HCT116 (cell line): ENCODE data around the gene LRRC7. TPM values are rescaled to one million over a fixed set of nuclear protein-coding genes. Genes with fewer than 3 reads are reported as not detected.
"Not testable (repeated sequence)": the region's sequence is repeated elsewhere in the genome, so short reads cannot be mapped to it uniquely, and the experiment has no call there.

Experiments
- ATAC-seq: fragments of 200-7000 bp; cut with Tn5 transposase; 2 replicates; pipeline ENCODE4 v1.9.1; 2020; ENCODE audit warnings: mild to moderate bottlenecking, moderate library complexity
- BruUV-seq: library from RNA; stranded (reverse); fragments of 400-500 nt; replicated peaks from 2 replicates; lab custom pipeline; 2021; lab: Mats Ljungman, UMichigan
- CTCF ChIA-PET: fragments of 300-600 bp; sonication (Branson Sonifier 250); formaldehyde crosslinking; loops from one replicate; lab custom pipeline; 2021; ENCODE audit warnings: antibody characterized with exemption; lab: Charles Lee
- POLR2A ChIA-PET: fragments of 300-600, 350-600 bp; sonication (Branson Sonifier 250); formaldehyde crosslinking; loops from one replicate; lab custom pipeline; 2021; ENCODE audit warnings: antibody characterized with exemption; lab: Charles Lee
- RAD21 ChIA-PET, 2 experiments: fragments of 300-600 bp; sonication (Branson Sonifier 250); formaldehyde crosslinking; loops; one replicate each; lab custom pipeline; 2023; ENCODE audit warnings: low total read pairs in 2 of 2; ENCODE audit not compliant: uncharacterized antibody in 2 of 2, unreplicated experiment in 2 of 2, low non-redundant PET in 1 of 2; lab: Charles Lee
- DNase-seq: peaks from one replicate; pipeline ENCODE4 v3.0.0-alpha.2; 2010; ENCODE audit warnings: low read depth, low spot score
- H2AFZ ChIP-seq: fragments of 200-600 bp; shearing (Covaris generic), sonication (generic); 2 replicates; pipeline ENCODE4 v1.6.1; 2017; ENCODE audit warnings: low read depth, mixed run types, mixed read lengths, antibody characterized with exemption, low read length; ENCODE audit not compliant: poor library complexity, severe bottlenecking
- H3K27ac ChIP-seq: 2 replicates; pipeline ENCODE4 v1.5.1; 2012; ENCODE audit warnings: low read depth, low read length
- H3K27me3 ChIP-seq: fragments of 200-600 bp; sonication (generic); 2 replicates; pipeline ENCODE4 v1.6.1; 2016; ENCODE audit warnings: mixed run types, low read length, mixed read lengths; ENCODE audit not compliant: insufficient read depth
- H3K36me3 ChIP-seq, 2 experiments: fragments of 200-500 bp in 1 of 2; fragments of 200-600 bp in 1 of 2; sonication (Bioruptor generic) in 1 of 2; sonication (generic) in 1 of 2; 2 replicates each; pipeline versions ENCODE4 v1.5.1 to v1.6.1; 2014 to 2016; ENCODE audit warnings: low read length in 2 of 2, inconsistent platforms in 1 of 2, mixed read lengths in 1 of 2, mixed run types in 1 of 2; ENCODE audit not compliant: insufficient read depth in 2 of 2, control insufficient read depth in 1 of 2
- H3K4me1 ChIP-seq, 2 experiments: fragments of 200-600 bp in 1 of 2; sonication (generic) in 1 of 2; 2 replicates each; pipeline versions ENCODE4 v1.5.1 to v1.6.1; 2012 to 2017; ENCODE audit warnings: low read length in 2 of 2, inconsistent platforms in 1 of 2, mild to moderate bottlenecking in 1 of 2, mixed read lengths in 1 of 2, mixed run types in 1 of 2, moderate library complexity in 1 of 2; ENCODE audit not compliant: insufficient read depth in 2 of 2, control insufficient read depth in 1 of 2
- H3K4me2 ChIP-seq: fragments of 200-600 bp; sonication (generic); 2 replicates; pipeline ENCODE4 v1.6.1; 2017; ENCODE audit warnings: mixed run types, low read length, mixed read lengths
- H3K4me3 ChIP-seq, 2 experiments: fragments of 200-600 bp in 1 of 2; sonication (generic) in 1 of 2; replicated peaks in 1 of 2; 2 replicates each; pipeline ENCODE4 v1.5.1; 2011 to 2016; ENCODE audit warnings: low read length in 2 of 2, control low read depth in 1 of 2, low read depth in 1 of 2, mild to moderate bottlenecking in 1 of 2, mixed read lengths in 1 of 2, mixed run types in 1 of 2
- H3K79me2 ChIP-seq: fragments of 200-600 bp; sonication (generic); 2 replicates; pipeline ENCODE4 v1.6.1; 2017; ENCODE audit warnings: mild to moderate bottlenecking, mixed run types, low read length, moderate library complexity, mixed read lengths; ENCODE audit not compliant: insufficient read depth
- H3K9ac ChIP-seq: fragments of 200-600 bp; sonication (generic); 2 replicates; pipeline ENCODE4 v1.6.1; 2016; ENCODE audit warnings: low read length, mixed read lengths
- H3K9me2 ChIP-seq: fragments of 200-600 bp; sonication (generic), shearing (Covaris generic); 2 replicates; pipeline ENCODE4 v1.6.1; 2017; ENCODE audit warnings: mixed run types, mild to moderate bottlenecking, moderate library complexity; ENCODE audit not compliant: insufficient read depth
- H3K9me3 ChIP-seq, 2 experiments: fragments of 200-500 bp in 1 of 2; fragments of 200-600 bp in 1 of 2; sonication (Bioruptor generic) in 1 of 2; sonication (generic) in 1 of 2; 2 replicates each; pipeline ENCODE4 v1.6.1; 2014 to 2017; ENCODE audit warnings: low read length in 2 of 2, mixed read lengths in 2 of 2, inconsistent platforms in 1 of 2, low read depth in 1 of 2, mild to moderate bottlenecking in 1 of 2, mixed run types in 1 of 2, moderate library complexity in 1 of 2; ENCODE audit not compliant: control insufficient read depth in 1 of 2, insufficient read depth in 1 of 2
- H4K20me1 ChIP-seq: fragments of 200-600 bp; sonication (generic), shearing (Covaris generic); 2 replicates; pipeline ENCODE4 v1.6.1; 2017; ENCODE audit warnings: mixed run types, mild to moderate bottlenecking, moderate library complexity; ENCODE audit not compliant: insufficient read depth
- CBX3 ChIP-seq: IDR thresholded peaks from 2 replicates; pipeline ENCODE4 v1.6.1; 2012; ENCODE audit warnings: low read depth
- RAD21 ChIP-seq: IDR thresholded peaks from 2 replicates; pipeline ENCODE4 v1.6.1; 2012; ENCODE audit warnings: low read depth, mild to moderate bottlenecking
- intact Hi-C: fragments of 100-400 bp; cut with micrococcal nuclease; formaldehyde crosslinking; loops from 2 replicates; pipeline ENCODE4 v1.10.0; 2022
- total RNA-seq: library from RNA; stranded (reverse); gene quantifications from one replicate; pipeline ENCODE4 v1.2.1, GENCODE V29; 2021; ENCODE audit not compliant: unreplicated experiment
- TF ChIP-seq, protein P1 (sequence below): IDR thresholded peaks from 2 replicates; pipeline ENCODE4 v1.6.1; 2012

LRRC7 gene
- total RNA-seq, 1 experiment from 2014 or later: not detected

DNA sequence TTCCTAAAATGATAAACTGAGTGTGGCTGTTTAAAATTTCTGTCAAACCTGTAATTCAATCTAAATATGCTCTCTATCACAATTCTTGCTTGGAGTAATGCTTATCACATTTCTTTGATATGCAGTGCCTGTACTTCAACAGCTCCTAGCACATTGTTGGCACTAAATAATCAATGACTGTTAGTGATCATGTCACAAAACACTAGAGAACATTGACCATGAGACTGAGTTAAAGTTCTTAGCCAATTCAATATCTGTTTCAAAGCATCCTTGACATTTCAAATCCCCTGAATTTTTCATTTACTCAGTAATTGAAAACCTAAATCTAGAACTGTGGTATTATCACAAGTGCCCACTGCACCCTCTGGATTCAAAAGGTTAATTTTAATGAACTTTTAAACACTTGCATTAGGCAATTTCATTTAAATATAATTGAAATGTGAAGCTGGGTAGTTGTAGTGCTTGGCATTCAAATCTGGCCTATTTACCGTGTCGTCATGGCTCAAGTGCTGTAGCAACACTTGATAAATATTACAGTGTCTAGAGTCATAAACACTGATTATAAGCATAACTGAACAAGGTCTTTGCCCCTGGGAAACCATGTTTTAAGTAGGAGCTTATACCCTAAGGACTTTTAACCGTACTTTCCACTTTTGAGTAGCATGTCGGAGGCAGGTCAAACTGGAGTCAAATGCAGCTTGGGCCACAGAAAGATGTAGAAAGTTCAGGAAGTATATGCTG, 143.6 kb downstream of the LRRC7 start:
- no peak for TF ChIP-seq RAD21
- Histone ChIP-seq H3K4me3 (no peak overlapping the region), H3K4me1 (no peaks in the 10 kb centered on the region), H2AFZ (no peak overlapping the region), H4K20me1 (no peaks in the 10 kb centered on the region), H3K4me2 (no peak overlapping the region), H3K27ac (no peak overlapping the region), H3K36me3 (no peaks in the 10 kb centered on the region), H3K79me2 (no peaks in the 10 kb centered on the region), H3K27me3 (no peaks in the 10 kb centered on the region), H3K9me2 (no peaks in the 10 kb centered on the region), H3K9me3 (no peaks in the 10 kb centered on the region), H3K9ac (no peak overlapping the region)
- ATAC-seq: no peak
- ChIA-PET POLR2A (no interaction called here), RAD21 (no interaction called here), CTCF (interaction anchor here (1.5 kb wide), 1 partner anchor 11 kb away, joined by 3 read pairs; no protein-coding TSS in a partner anchor)
- no TSS peak for BruUV-seq
- no peak for DNase-seq
- intact Hi-C loops: no loop called here

DNA sequence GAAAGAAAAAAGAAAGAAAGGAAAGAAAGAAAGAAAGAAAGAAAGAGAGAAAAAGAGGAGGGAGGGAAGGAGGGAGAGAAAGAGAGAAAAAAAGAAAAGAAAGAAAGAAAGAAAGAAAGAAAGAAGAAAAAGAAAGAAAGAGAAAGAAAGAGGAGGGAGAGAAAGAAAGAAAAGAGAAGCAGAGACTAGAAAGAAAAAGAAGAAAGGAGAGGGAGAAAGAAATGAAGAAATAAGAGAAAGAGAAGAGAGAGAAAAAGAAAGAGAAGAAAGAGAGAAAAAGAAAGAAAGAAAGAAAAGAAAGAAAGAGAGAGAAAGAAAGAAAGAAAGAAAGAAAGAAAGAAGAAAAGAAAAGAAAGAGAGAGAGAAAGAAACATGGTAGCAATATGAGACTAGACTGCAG, 150.1 kb downstream of the LRRC7 start:
- RAD21 ChIA-PET, H4K20me1 ChIP-seq, DNase-seq, H3K4me3 ChIP-seq, ATAC-seq, intact Hi-C loops, CTCF ChIA-PET, H3K9me2 ChIP-seq, H3K79me2 ChIP-seq, H3K4me1 ChIP-seq, H3K27me3 ChIP-seq, H3K9ac ChIP-seq, H2AFZ ChIP-seq, H3K9me3 ChIP-seq, H3K27ac ChIP-seq, H3K36me3 ChIP-seq, POLR2A ChIA-PET, H3K4me2 ChIP-seq, BruUV-seq: not testable (repeated sequence)

DNA sequence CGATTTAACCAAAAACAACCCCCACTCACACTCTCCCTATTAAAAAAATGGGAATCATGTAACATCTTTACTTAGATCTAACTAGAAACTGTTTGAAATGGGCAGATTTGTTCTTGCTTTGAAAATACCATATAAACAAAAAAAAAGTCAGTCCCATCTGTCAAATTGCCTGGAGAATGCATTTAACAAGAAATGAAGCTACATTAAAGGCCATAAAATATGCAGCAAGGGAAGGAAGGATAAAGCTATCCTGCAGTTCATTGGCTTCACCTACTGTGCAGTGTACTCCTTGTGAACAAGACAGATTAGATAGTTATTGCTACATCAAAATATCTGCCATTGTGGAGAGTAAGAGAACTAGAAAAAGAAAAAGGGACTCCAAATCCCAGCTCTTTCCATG, 160.5 kb downstream of the LRRC7 start:
- no peak overlapping the region for H3K4me3 ChIP-seq
- H3K27ac ChIP-seq: no peak overlapping the region
- no peaks in the 10 kb centered on the region; a peak in 1 of 4 replicates for H3K36me3 ChIP-seq
- RAD21 ChIA-PET: no interaction called here
- intact Hi-C loops: no loop called here
- no peaks in the 10 kb centered on the region; the same call in 1 of the 2 replicates for H3K27me3 ChIP-seq
- H3K9ac ChIP-seq: no peak overlapping the region
- H3K4me2 ChIP-seq: no peak overlapping the region
- H3K9me2 ChIP-seq: no peaks in the 10 kb centered on the region
- POLR2A ChIA-PET: no interaction called here
- ATAC-seq: no peak
- no peaks in the 10 kb centered on the region for H4K20me1 ChIP-seq
- H3K9me3 ChIP-seq: no peaks in the 10 kb centered on the region
- H3K4me1 ChIP-seq: no peaks in the 10 kb centered on the region
- no peak overlapping the region for H2AFZ ChIP-seq
- DNase-seq: no peak
- no TSS peak for BruUV-seq
- H3K79me2 ChIP-seq: no peaks in the 10 kb centered on the region
- CTCF ChIA-PET: no interaction called here
- TF ChIP-seq, protein P1, sequence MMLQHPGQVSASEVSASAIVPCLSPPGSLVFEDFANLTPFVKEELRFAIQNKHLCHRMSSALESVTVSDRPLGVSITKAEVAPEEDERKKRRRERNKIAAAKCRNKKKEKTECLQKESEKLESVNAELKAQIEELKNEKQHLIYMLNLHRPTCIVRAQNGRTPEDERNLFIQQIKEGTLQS: no peak
- no peak for TF ChIP-seq CBX3
